ENCODE data around the gene ERBB2.

GRCh38 chr17:39672522-39673334, 27.1 kb upstream of the ERBB2 start:
- TF ChIP-seq, protein P1, sequence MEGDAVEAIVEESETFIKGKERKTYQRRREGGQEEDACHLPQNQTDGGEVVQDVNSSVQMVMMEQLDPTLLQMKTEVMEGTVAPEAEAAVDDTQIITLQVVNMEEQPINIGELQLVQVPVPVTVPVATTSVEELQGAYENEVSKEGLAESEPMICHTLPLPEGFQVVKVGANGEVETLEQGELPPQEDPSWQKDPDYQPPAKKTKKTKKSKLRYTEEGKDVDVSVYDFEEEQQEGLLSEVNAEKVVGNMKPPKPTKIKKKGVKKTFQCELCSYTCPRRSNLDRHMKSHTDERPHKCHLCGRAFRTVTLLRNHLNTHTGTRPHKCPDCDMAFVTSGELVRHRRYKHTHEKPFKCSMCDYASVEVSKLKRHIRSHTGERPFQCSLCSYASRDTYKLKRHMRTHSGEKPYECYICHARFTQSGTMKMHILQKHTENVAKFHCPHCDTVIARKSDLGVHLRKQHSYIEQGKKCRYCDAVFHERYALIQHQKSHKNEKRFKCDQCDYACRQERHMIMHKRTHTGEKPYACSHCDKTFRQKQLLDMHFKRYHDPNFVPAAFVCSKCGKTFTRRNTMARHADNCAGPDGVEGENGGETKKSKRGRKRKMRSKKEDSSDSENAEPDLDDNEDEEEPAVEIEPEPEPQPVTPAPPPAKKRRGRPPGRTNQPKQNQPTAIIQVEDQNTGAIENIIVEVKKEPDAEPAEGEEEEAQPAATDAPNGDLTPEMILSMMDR (IDR thresholded peaks at IDR 0.05), result no peak
- TF ChIP-seq POLR2A (IDR thresholded peaks at IDR 0.05), result no peak

Measured in right lobe of liver (tissue), 4 donors.